ENCODE data around the gene NUTM2E. TPM values are rescaled to one million over a fixed set of nuclear protein-coding genes. Genes with fewer than 3 reads are reported as not detected.
"Not testable (repeated sequence)": the region's sequence is repeated elsewhere in the genome, so short reads cannot be mapped to it uniquely, and the experiment has no call there.

The NUTM2E gene
- total and polyA plus RNA-seq, 2 of the 4 experiments (the other 2 are of a cell fraction), result not detected

GRCh38 chr10:79869439-79870097 is 43.0 kb downstream of the NUTM2E start:
- H2AFZ ChIP-seq (replicated peaks; ENCODE audit: low read length, poor library complexity); dilution Hi-C loops (cut with HindIII; ENCODE audit: low sequenced_read_pairs, unreplicated experiment); ATAC-seq (ENCODE audit: low read depth); H4K20me1 ChIP-seq (ENCODE audit: insufficient read depth, low read length); H3K79me1 ChIP-seq (ENCODE audit: low read depth in 1 of 2, low read length in 2 of 2); H3K56ac ChIP-seq (ENCODE audit: extremely low read depth, insufficient read depth, low read length); H3K9me3 ChIP-seq (ENCODE audit: control insufficient read depth, insufficient read depth, low read length); H2BK5ac ChIP-seq (ENCODE audit: low read depth, low read length, poor library complexity, severe bottlenecking); POLR2A ChIA-PET (ENCODE audit: unreplicated experiment); H3K27ac ChIP-seq (ENCODE audit: insufficient read depth, low read length); H4K8ac ChIP-seq (ENCODE audit: low read depth in 2 of 2, low read length in 2 of 2); H3K4me2 ChIP-seq (ENCODE audit: low read depth, low read length); H2AK5ac ChIP-seq (ENCODE audit: low read depth, low read length); BruUV-seq (replicated peaks); H3K4me1 ChIP-seq (ENCODE audit: control insufficient read depth, insufficient read depth, low read length); H2BK15ac ChIP-seq (ENCODE audit: low read depth, low read length); intact Hi-C loops (cut with micrococcal nuclease); H3K23ac ChIP-seq (ENCODE audit: low read depth, low read length); H4K91ac ChIP-seq (ENCODE audit: insufficient read depth, low read depth, low read length); H3K14ac ChIP-seq (replicated peaks; ENCODE audit: low read depth, low read length); H3K9me1 ChIP-seq (ENCODE audit: insufficient read depth, low read length); H3K36me3 ChIP-seq (ENCODE audit: control insufficient read depth, insufficient read depth, low read length); in situ Hi-C loops (cut with MboI; ENCODE audit: low sequenced_read_pairs); CTCF ChIA-PET; H4K5ac ChIP-seq (ENCODE audit: low read depth, low read length); H3K27me3 ChIP-seq (ENCODE audit: control insufficient read depth, insufficient read depth, low read length); H2BK20ac ChIP-seq (ENCODE audit: low read depth, low read length); H3K4ac ChIP-seq (ENCODE audit: low read depth, low read length); H2AK9ac ChIP-seq (replicated peaks; ENCODE audit: low read depth, low read length, poor library complexity); H2BK120ac ChIP-seq (ENCODE audit: low read depth, low read length); H3K4me3 ChIP-seq (ENCODE audit: insufficient read depth, low read depth, low read length); H3K9ac ChIP-seq (ENCODE audit: low read depth, low read length); H3K18ac ChIP-seq (ENCODE audit: low read depth, low read length): not testable (repeated sequence)
- DNase-seq, result peak; percentile 23
- no CpG with 5 or more reads among the region's 5 CpGs for WGBS, 2 experiments (ENCODE audit: extremely low coverage in 2 of 2, insufficient read length in 1 of 2)

- intact Hi-C loops (cut with micrococcal nuclease); H3K9ac ChIP-seq (ENCODE audit: low read depth, low read length); H3K9me3 ChIP-seq (ENCODE audit: control insufficient read depth, insufficient read depth, low read length); ATAC-seq (ENCODE audit: low read depth); H3K27ac ChIP-seq (ENCODE audit: insufficient read depth, low read length); BruUV-seq (replicated peaks); CTCF ChIA-PET; H3K36me3 ChIP-seq (ENCODE audit: control insufficient read depth, insufficient read depth, low read length); H2BK20ac ChIP-seq (ENCODE audit: low read depth, low read length); H3K56ac ChIP-seq (ENCODE audit: extremely low read depth, insufficient read depth, low read length); H3K18ac ChIP-seq (ENCODE audit: low read depth, low read length); H4K8ac ChIP-seq (ENCODE audit: low read depth in 2 of 2, low read length in 2 of 2); H4K20me1 ChIP-seq (ENCODE audit: insufficient read depth, low read length); H3K14ac ChIP-seq (replicated peaks; ENCODE audit: low read depth, low read length); H2BK5ac ChIP-seq (ENCODE audit: low read depth, low read length, poor library complexity, severe bottlenecking); H4K5ac ChIP-seq (ENCODE audit: low read depth, low read length); H3K4ac ChIP-seq (ENCODE audit: low read depth, low read length); H2BK120ac ChIP-seq (ENCODE audit: low read depth, low read length); H3K4me1 ChIP-seq (ENCODE audit: control insufficient read depth, insufficient read depth, low read length); H2BK15ac ChIP-seq (ENCODE audit: low read depth, low read length); in situ Hi-C loops (cut with MboI; ENCODE audit: low sequenced_read_pairs); dilution Hi-C loops (cut with HindIII; ENCODE audit: low sequenced_read_pairs, unreplicated experiment); H3K4me2 ChIP-seq (ENCODE audit: low read depth, low read length); H3K23ac ChIP-seq (ENCODE audit: low read depth, low read length); H3K27me3 ChIP-seq (ENCODE audit: control insufficient read depth, insufficient read depth, low read length); H3K79me1 ChIP-seq (ENCODE audit: low read depth in 1 of 2, low read length in 2 of 2); H3K9me1 ChIP-seq (ENCODE audit: insufficient read depth, low read length); DNase-seq; H2AK9ac ChIP-seq (replicated peaks; ENCODE audit: low read depth, low read length, poor library complexity); POLR2A ChIA-PET (ENCODE audit: unreplicated experiment); H2AFZ ChIP-seq (replicated peaks; ENCODE audit: low read length, poor library complexity); H3K4me3 ChIP-seq (ENCODE audit: insufficient read depth, low read depth, low read length); H2AK5ac ChIP-seq (ENCODE audit: low read depth, low read length); H4K91ac ChIP-seq (ENCODE audit: insufficient read depth, low read depth, low read length): not testable (repeated sequence)
- no CpG with 5 or more reads among the region's 4 CpGs for WGBS, 2 experiments (ENCODE audit: extremely low coverage in 2 of 2, insufficient read length in 1 of 2)
Observed at GRCh38 chr10:79871729-79872128, 45.2 kb downstream of the NUTM2E start.
